PFSK-1 (cell line): ENCODE results near the gene PLAU.

Source experiments
- FOXP2 ChIP-seq: optimal IDR thresholded peaks from 2 replicates; pipeline ENCODE3; 2011; ENCODE audit warnings: borderline replicate concordance, control low read depth, inconsistent platforms; ENCODE audit not compliant: insufficient read depth; ENCODE audit errors: extremely low read length, extremely low read depth
- POLR2AphosphoS5 ChIP-seq: IDR thresholded peaks from 2 replicates; pipeline ENCODE4 v1.6.1; 2012; ENCODE audit warnings: low read depth, mild to moderate bottlenecking, control low read depth, low read length, moderate library complexity
- SIN3A ChIP-seq: IDR thresholded peaks from 2 replicates; pipeline ENCODE4 v1.6.1; 2012; ENCODE audit warnings: mild to moderate bottlenecking, low read length, moderate library complexity, borderline replicate concordance; ENCODE audit not compliant: insufficient read depth
- TAF1 ChIP-seq: IDR thresholded peaks from 2 replicates; pipeline ENCODE4 v1.6.1; 2012; ENCODE audit warnings: low read length, control low read depth, borderline replicate concordance; ENCODE audit not compliant: insufficient read depth
- TF ChIP-seq, protein P1 (sequence below), 2 experiments: IDR thresholded peaks; 2 replicates each; pipeline versions ENCODE4 v1.6.1 to v1.8.0; 2011 to 2012; ENCODE audit warnings: low read depth in 2 of 2, low read length in 2 of 2, control low read depth in 1 of 2, inconsistent platforms in 1 of 2, mild to moderate bottlenecking in 1 of 2, moderate library complexity in 1 of 2; ENCODE audit not compliant: insufficient read depth in 1 of 2

The PLAU gene

DNA sequence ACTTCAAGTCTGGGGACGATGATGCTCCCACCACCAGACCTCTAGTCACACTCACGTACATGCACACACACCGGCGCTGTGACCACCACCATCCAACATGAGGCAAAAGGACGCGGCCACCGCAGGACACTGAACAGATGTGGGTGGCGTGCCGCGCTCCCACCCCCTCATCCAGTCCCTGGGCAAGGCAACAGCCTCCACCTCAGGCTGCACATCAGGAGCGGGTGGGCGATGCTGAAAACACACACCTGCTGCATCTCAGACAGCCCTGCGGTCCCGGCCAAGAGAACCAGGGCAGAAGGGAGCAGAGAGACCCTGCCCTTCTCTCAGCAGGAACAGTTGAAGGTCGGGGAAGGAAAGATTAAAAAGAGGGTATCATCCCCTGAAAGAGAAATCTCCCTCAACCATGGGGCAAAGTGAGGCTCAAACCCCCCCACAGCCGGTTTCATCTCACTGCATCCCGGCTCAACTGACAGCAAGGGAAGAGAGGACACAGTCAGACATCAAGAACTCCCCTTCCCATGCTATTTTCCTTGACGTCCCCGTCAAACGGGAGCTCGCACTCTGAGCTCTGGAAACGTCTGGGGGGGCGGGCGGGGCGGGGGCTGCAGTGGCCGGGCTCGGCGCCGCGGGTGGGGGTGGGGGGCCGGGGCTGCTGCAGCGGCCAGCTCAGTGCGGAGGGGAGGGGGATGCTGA is 37.6 kb upstream of the PLAU start:
- TF ChIP-seq, protein P1, sequence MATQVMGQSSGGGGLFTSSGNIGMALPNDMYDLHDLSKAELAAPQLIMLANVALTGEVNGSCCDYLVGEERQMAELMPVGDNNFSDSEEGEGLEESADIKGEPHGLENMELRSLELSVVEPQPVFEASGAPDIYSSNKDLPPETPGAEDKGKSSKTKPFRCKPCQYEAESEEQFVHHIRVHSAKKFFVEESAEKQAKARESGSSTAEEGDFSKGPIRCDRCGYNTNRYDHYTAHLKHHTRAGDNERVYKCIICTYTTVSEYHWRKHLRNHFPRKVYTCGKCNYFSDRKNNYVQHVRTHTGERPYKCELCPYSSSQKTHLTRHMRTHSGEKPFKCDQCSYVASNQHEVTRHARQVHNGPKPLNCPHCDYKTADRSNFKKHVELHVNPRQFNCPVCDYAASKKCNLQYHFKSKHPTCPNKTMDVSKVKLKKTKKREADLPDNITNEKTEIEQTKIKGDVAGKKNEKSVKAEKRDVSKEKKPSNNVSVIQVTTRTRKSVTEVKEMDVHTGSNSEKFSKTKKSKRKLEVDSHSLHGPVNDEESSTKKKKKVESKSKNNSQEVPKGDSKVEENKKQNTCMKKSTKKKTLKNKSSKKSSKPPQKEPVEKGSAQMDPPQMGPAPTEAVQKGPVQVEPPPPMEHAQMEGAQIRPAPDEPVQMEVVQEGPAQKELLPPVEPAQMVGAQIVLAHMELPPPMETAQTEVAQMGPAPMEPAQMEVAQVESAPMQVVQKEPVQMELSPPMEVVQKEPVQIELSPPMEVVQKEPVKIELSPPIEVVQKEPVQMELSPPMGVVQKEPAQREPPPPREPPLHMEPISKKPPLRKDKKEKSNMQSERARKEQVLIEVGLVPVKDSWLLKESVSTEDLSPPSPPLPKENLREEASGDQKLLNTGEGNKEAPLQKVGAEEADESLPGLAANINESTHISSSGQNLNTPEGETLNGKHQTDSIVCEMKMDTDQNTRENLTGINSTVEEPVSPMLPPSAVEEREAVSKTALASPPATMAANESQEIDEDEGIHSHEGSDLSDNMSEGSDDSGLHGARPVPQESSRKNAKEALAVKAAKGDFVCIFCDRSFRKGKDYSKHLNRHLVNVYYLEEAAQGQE (IDR thresholded peaks at IDR 0.05; ENCODE audit: insufficient read depth in 1 of 2, low read depth in 2 of 2, low read length in 2 of 2): no peak
- TF ChIP-seq FOXP2: no peak
- TF ChIP-seq SIN3A: no peak
- TF ChIP-seq TAF1: no peak
- TF ChIP-seq POLR2AphosphoS5: no peak

DNA sequence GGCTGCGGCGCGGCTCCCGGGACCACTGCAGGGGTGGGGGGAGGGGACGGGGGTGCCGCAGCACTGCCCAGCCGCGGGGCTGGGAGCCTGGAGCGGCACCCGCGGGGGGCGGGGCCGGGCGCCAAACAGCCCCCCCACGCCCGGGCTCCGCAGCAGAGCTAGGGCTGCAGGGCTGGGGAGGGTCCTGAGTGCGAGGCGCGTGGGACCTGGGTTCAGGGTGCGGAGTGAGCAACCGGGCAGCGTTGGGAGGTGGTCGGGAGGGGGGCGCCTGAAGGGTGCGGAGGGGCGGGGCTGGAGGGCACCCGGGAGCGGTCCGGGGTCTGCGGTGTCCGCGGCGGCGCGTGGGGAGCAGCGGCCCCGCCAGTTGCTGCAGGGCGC is 37.1 kb upstream of the PLAU start:
- TF ChIP-seq POLR2AphosphoS5 (no peak), FOXP2 (no peak), TAF1 (no peak), SIN3A (no peak)
- TF ChIP-seq, protein P1 (IDR thresholded peaks at IDR 0.05; ENCODE audit: insufficient read depth in 1 of 2, low read depth in 2 of 2, low read length in 2 of 2): no peak

DNA sequence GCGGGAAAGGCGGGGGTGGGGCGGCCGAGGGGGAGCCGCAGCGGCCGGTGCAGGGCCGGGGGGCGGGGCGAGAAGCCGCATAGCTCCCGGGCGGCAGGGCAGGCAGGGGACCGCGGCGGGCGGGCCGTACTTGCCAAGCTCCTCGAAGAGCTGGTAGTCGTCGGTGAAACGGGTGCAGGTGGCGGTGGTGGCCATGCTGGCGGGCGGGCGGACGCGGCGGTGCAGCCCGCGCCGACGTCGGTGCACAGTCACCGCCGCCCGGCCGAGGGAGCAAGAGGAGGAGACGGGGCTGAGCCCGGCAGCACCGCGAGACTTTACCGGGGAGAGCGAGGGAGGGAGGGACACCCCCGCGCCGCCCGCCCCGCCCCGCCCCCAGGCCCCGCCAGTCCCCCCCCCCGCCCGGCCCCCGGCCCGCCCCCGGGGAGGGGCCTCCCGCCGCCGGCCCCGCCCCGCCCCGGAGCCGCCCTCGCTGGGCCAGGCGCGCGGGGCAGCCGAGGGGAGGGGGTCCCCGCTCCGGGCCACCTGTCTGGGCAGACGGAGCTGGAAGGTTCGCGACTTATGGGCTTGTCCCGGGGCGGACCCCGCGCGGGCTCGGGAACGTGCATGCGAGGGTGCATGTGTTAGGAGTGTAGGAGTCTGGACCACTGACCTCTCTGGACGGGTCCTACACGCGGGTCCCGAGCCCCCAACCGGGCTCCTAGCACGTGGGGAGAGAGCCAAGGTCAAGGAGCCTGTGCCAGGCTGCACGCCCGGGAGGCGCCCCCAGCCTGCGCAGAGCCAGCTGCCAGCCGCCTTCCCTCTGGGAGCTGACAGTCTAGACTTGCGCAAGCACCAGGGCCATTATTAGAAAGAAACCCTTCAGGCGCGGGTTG is 36.4 kb upstream of the PLAU start, which contains the start of gene CAMK2G:
Gene CAMK2G (minus strand): TSS at position 289 of the 872 bp plus-strand sequence. CDS start 94 bp downstream, at position 195.
- TF ChIP-seq, protein P1 (IDR thresholded peaks at IDR 0.05; ENCODE audit: insufficient read depth in 1 of 2, low read depth in 2 of 2, low read length in 2 of 2): no peak
- TF ChIP-seq SIN3A (no peak), TAF1 (no peak), POLR2AphosphoS5 (peak; percentile 52; the same call in 1 of the 2 replicates), FOXP2 (peak; percentile 49)

DNA sequence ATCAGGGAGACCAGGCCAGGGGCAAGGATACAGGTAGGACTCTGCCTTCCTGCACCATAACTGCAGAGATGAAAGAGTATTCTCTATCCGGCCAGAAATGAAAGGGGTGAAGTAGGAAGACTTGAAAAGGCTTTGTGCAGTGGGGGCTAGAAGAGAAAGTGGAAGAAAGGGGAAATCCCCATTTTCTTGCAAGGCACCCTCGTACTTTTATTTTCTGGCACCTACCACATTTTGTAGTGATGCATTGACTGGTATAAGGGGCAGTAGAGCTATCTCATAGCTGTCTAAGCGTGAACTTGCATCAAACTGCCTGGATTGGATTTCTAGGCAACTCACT is 35.8 kb upstream of the PLAU start:
- TF ChIP-seq, protein P1 (IDR thresholded peaks at IDR 0.05; ENCODE audit: insufficient read depth in 1 of 2, low read depth in 2 of 2, low read length in 2 of 2): no peak
- TF ChIP-seq POLR2AphosphoS5 (no peak), TAF1 (no peak)
